Purkinje cell (primary cell): ENCODE data around the gene SNAPC3. TPM values are rescaled to one million over a fixed set of nuclear protein-coding genes. Genes with fewer than 3 reads are reported as not detected.

Experiments
- polyA plus RNA-seq: library from polyadenylated mRNA; unstranded; fragments of >200 nt; fragmentation: Nextera tagmentation; gene quantifications from 2 replicates; pipeline ENCODE4 v1.2.1, GENCODE V29; 2014

The SNAPC3 gene
- polyA plus RNA-seq = 34.0 and 55.7 TPM in 2 replicates

GRCh38 chr9:15422372-15423230 is at the start of gene SNAPC3:
SNAPC3 (plus strand) TSS chr9:15422876; CDS start chr9:15422880, 4 bp downstream.

GRCh38 chr9:15510789-15511575 is 88.3 kb downstream of the SNAPC3 start, which contains the start of gene PSIP1:
PSIP1 (minus strand) TSS chr9:15510970; CDS start chr9:15510188, 782 bp downstream.

Other genes starting within 250 kb of the SNAPC3 start
- 30.1 and 40.2 TPM in 2 replicates for gene TTC39B, start 115.7 kb upstream of the SNAPC3 start, polyA plus RNA-seq
- 94.4 and 100 TPM in 2 replicates for gene PSIP1, start 88.1 kb downstream of the SNAPC3 start, polyA plus RNA-seq
- gene CCDC171, start 130.2 kb downstream of the SNAPC3 start, polyA plus RNA-seq = 2.3 and 4.4 TPM in 2 replicates